HepG2 (cell line): ENCODE measurements around the gene SLC9B2. TPM values are rescaled to one million over a fixed set of nuclear protein-coding genes. Genes with fewer than 3 reads are reported as not detected.

Source experiments
- ARHGAP35 ChIP-seq: sonication (generic); formaldehyde crosslinking; IDR thresholded peaks from 2 replicates; pipeline ENCODE4 v1.9.0; 2022; ENCODE audit warnings: mild to moderate bottlenecking, inconsistent platforms, moderate library complexity, missing genetic modification reagents, borderline replicate concordance
- ELF3 ChIP-seq: IDR thresholded peaks from 2 replicates; pipeline ENCODE4 v1.6.1; 2016; ENCODE audit warnings: missing genetic modification reagents, missing compliant biosample characterization
- GLMP ChIP-seq: sonication (generic); formaldehyde crosslinking; IDR thresholded peaks from 2 replicates; pipeline ENCODE4 v1.9.0; 2021; ENCODE audit warnings: missing genetic modification reagents, mild to moderate bottlenecking, borderline replicate concordance
- HHEX ChIP-seq: IDR thresholded peaks from 2 replicates; pipeline ENCODE4 v1.6.1; 2016; ENCODE audit warnings: control low read depth
- MBNL3 ChIP-seq: fragments of 250-450 bp; sonication (Bioruptor Pico); conservative IDR thresholded peaks from 2 replicates; pipeline ENCODE4 v1.8.0; 2022; ENCODE audit warnings: mild to moderate bottlenecking, inconsistent platforms
- NR2F2 ChIP-seq: IDR thresholded peaks from 2 replicates; pipeline ENCODE4 v1.6.1; 2012; ENCODE audit warnings: low read depth, inconsistent platforms, borderline replicate concordance
- NR2F6 ChIP-seq, 2 experiments: IDR thresholded peaks; 2 replicates each; pipeline ENCODE4 v1.6.1; 2016; ENCODE audit warnings: antibody characterized with exemption in 1 of 2, mild to moderate bottlenecking in 1 of 2
- NR3C1 ChIP-seq: sonication (generic); formaldehyde crosslinking; IDR thresholded peaks from 2 replicates; pipeline ENCODE4 v1.4.0; 2020; ENCODE audit warnings: missing genetic modification reagents
- PHB2 ChIP-seq: fragments of 450-650 bp; IDR thresholded peaks from 2 replicates; pipeline ENCODE4 v1.6.1; 2018; ENCODE audit not compliant: partially characterized antibody
- RARA ChIP-seq: IDR thresholded peaks from 2 replicates; pipeline ENCODE4 v1.6.1; 2016; ENCODE audit warnings: missing genetic modification reagents, missing compliant biosample characterization
- REPIN1 ChIP-seq: sonication (generic); formaldehyde crosslinking; IDR thresholded peaks from 2 replicates; pipeline ENCODE4 v1.8.0; 2022; ENCODE audit warnings: missing genetic modification reagents, low read depth, mild to moderate bottlenecking, borderline replicate concordance
- SP5 ChIP-seq: IDR thresholded peaks from 2 replicates; pipeline ENCODE4 v1.6.1; 2016; ENCODE audit warnings: low read depth, borderline replicate concordance
- TAF1 ChIP-seq: sonication (generic); formaldehyde crosslinking; IDR thresholded peaks from 2 replicates; pipeline ENCODE4 v1.4.0; 2020; ENCODE audit warnings: missing genetic modification reagents
- TFDP2 ChIP-seq: sonication (generic); formaldehyde crosslinking; IDR thresholded peaks from 2 replicates; pipeline ENCODE4 v1.4.0; 2020; ENCODE audit warnings: missing genetic modification reagents
- ZBTB3 ChIP-seq: sonication (generic); formaldehyde crosslinking; IDR thresholded peaks from 2 replicates; pipeline ENCODE4 v1.4.0; 2020; ENCODE audit warnings: low read depth, mild to moderate bottlenecking, moderate library complexity, missing genetic modification reagents, borderline replicate concordance
- ZNF563 ChIP-seq: sonication (generic); formaldehyde crosslinking; IDR thresholded peaks from 2 replicates; pipeline ENCODE4 v1.8.0; 2022; ENCODE audit warnings: mild to moderate bottlenecking, moderate library complexity, missing genetic modification reagents
- ZNF567 ChIP-seq: sonication (generic); formaldehyde crosslinking; IDR thresholded peaks from 2 replicates; pipeline ENCODE4 v1.8.1; 2023; ENCODE audit warnings: mild to moderate bottlenecking, missing genetic modification reagents, borderline replicate concordance
- ZNF678 ChIP-seq: sonication (generic); formaldehyde crosslinking; IDR thresholded peaks from 2 replicates; pipeline ENCODE4 v1.4.0; 2020; ENCODE audit warnings: mild to moderate bottlenecking, missing genetic modification reagents
- ZNF704 ChIP-seq: sonication (generic); formaldehyde crosslinking; IDR thresholded peaks from 2 replicates; pipeline ENCODE4 v1.8.1; 2023; ENCODE audit warnings: mild to moderate bottlenecking, inconsistent platforms, moderate library complexity, missing genetic modification reagents, borderline replicate concordance
- polyA plus RNA-seq, 8 experiments: library from polyadenylated mRNA; depleted of rRNA in 3 of 8; stranded (reverse) in 7 of 8; unstranded in 1 of 8; fragments of >200 nt; fragmentation: Illumina TruSeq in 4 of 8; extraction: Trizol in 4 of 8; gene quantifications; 2 replicates each; pipeline versions ENCODE4 v1.2.1 to v1.2.3, GENCODE V29; 2011 to 2016; ENCODE audit warnings: low read depth in 4 of 8, missing spikeins in 1 of 8, mixed read lengths in 1 of 8; ENCODE audit not compliant: insufficient read depth in 1 of 8
- total RNA-seq, 5 experiments: library from RNA; depleted of rRNA; stranded (reverse); fragments of >200 nt; fragmentation: Illumina TruSeq; extraction: Trizol; gene quantifications; 2 replicates each; pipeline ENCODE4 v1.2.3, GENCODE V29; 2016; ENCODE audit warnings: low read depth in 1 of 5
- TF ChIP-seq, protein P1 (sequence below): IDR thresholded peaks from 2 replicates; pipeline ENCODE4 v1.6.1; 2016; ENCODE audit warnings: low read depth
- TF ChIP-seq, protein P2 (sequence below): sonication (generic); formaldehyde crosslinking; IDR thresholded peaks from 2 replicates; pipeline ENCODE4 v1.4.0; 2020; ENCODE audit warnings: mild to moderate bottlenecking, missing genetic modification reagents
- TF ChIP-seq, protein P3 (sequence below): sonication (generic); formaldehyde crosslinking; IDR thresholded peaks from 2 replicates; pipeline ENCODE4 v1.4.0; 2020; ENCODE audit warnings: missing genetic modification reagents

SLC9B2 gene
- total and polyA plus RNA-seq, 2 of the 13 experiments (the other 11 are each of a cell fraction or from before 2014, with no cell fraction given): 23.5 to 38.5 TPM

- peak; percentile 40; the same call in 1 of the 2 replicates for TF ChIP-seq TFDP2
- TF ChIP-seq PHB2: no peak
- TF ChIP-seq, protein P1, sequence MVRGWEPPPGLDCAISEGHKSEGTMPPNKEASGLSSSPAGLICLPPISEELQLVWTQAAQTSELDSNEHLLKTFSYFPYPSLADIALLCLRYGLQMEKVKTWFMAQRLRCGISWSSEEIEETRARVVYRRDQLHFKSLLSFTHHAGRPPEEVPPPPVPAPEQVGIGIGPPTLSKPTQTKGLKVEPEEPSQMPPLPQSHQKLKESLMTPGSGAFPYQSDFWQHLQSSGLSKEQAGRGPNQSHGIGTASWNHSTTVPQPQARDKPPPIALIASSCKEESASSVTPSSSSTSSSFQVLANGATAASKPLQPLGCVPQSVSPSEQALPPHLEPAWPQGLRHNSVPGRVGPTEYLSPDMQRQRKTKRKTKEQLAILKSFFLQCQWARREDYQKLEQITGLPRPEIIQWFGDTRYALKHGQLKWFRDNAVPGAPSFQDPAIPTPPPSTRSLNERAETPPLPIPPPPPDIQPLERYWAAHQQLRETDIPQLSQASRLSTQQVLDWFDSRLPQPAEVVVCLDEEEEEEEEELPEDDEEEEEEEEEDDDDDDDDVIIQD (CRISPR knock-in tag): peak; percentile 95
- TF ChIP-seq NR2F2: 0 out of 2 replicates have a peak, but pooled peaks have one; percentile 51
- 0 out of 2 replicates have a peak, but pooled peaks have one; percentile 17 for TF ChIP-seq ZNF678
- no peak for TF ChIP-seq ZNF567 (CRISPR knock-in tag)
- TF ChIP-seq, protein P2, sequence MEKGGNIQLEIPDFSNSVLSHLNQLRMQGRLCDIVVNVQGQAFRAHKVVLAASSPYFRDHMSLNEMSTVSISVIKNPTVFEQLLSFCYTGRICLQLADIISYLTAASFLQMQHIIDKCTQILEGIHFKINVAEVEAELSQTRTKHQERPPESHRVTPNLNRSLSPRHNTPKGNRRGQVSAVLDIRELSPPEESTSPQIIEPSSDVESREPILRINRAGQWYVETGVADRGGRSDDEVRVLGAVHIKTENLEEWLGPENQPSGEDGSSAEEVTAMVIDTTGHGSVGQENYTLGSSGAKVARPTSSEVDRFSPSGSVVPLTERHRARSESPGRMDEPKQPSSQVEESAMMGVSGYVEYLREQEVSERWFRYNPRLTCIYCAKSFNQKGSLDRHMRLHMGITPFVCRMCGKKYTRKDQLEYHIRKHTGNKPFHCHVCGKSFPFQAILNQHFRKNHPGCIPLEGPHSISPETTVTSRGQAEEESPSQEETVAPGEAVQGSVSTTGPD (CRISPR knock-in tag): peak; percentile 17; the same call in 1 of the 2 replicates
- TF ChIP-seq RARA (CRISPR knock-in tag): peak; percentile 79; the same call in 1 of the 2 replicates
- no peak for TF ChIP-seq SP5
- TF ChIP-seq MBNL3: no peak
- TF ChIP-seq, protein P3, sequence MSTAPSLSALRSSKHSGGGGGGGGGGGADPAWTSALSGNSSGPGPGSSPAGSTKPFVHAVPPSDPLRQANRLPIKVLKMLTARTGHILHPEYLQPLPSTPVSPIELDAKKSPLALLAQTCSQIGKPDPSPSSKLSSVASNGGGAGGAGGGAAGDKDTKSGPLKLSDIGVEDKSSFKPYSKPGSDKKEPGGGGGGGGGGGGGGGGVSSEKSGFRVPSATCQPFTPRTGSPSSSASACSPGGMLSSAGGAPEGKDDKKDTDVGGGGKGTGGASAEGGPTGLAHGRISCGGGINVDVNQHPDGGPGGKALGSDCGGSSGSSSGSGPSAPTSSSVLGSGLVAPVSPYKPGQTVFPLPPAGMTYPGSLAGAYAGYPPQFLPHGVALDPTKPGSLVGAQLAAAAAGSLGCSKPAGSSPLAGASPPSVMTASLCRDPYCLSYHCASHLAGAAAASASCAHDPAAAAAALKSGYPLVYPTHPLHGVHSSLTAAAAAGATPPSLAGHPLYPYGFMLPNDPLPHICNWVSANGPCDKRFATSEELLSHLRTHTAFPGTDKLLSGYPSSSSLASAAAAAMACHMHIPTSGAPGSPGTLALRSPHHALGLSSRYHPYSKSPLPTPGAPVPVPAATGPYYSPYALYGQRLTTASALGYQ (CRISPR knock-in tag): peak; percentile 39; the same call in 1 of the 2 replicates
- TF ChIP-seq NR3C1: no peak
- TF ChIP-seq ZBTB3 (CRISPR knock-in tag): no peak
- TF ChIP-seq GLMP (CRISPR knock-in tag): no peak
- peak; percentile 15; the same call in 1 of the 2 replicates for TF ChIP-seq NR2F6 (IDR thresholded peaks at IDR 0.05)
- peak; percentile 83 for TF ChIP-seq NR2F6 (CRISPR knock-in tag; IDR thresholded peaks at IDR 0.05)
- TF ChIP-seq ZNF563: no peak
- TF ChIP-seq REPIN1: peak; percentile 79; the same call in 1 of the 2 replicates
- TF ChIP-seq ZNF704 (CRISPR knock-in tag): no peak
- TF ChIP-seq ELF3 (CRISPR knock-in tag): peak; percentile 64; the same call in 1 of the 2 replicates
- peak; percentile 25; the same call in 1 of the 2 replicates for TF ChIP-seq TAF1 (CRISPR knock-in tag)
- TF ChIP-seq ARHGAP35 (CRISPR knock-in tag): no peak
- TF ChIP-seq HHEX (CRISPR knock-in tag): peak; percentile 23; the same call in 1 of the 2 replicates
These were observed 1.1 kb downstream of the SLC9B2 start (continued) for GRCh38 chr4:103075435-103075893.
